Liver (tissue), 9 donors: Measurements from ENCODE around the gene RPLP2. TPM values are rescaled to one million over a fixed set of nuclear protein-coding genes. Genes with fewer than 3 reads are reported as not detected.

ENCODE experiments used
- DNase-seq: peaks from one replicate; pipeline ENCODE4 v3.0.0-alpha.2; 2017; ENCODE audit warnings: low spot score
- H3K27ac ChIP-seq, 2 donors: one replicate each; pipeline ENCODE4 v1.7.0; 2013; ENCODE audit warnings: inconsistent platforms in 2 of 2, low read length in 2 of 2, control low read depth in 1 of 2, low read depth in 1 of 2, mild to moderate bottlenecking in 1 of 2
- H3K27me3 ChIP-seq, 4 donors: one replicate each; pipeline versions ENCODE4 v1.6.1 to v1.7.0; 2013; ENCODE audit warnings: low read length in 3 of 4, inconsistent platforms in 1 of 4, mild to moderate bottlenecking in 1 of 4, moderate library complexity in 1 of 4; ENCODE audit not compliant: control insufficient read depth in 4 of 4, insufficient read depth in 4 of 4
- H3K36me3 ChIP-seq, 4 donors: one replicate each; pipeline versions ENCODE4 v1.6.1 to v1.7.0; 2013; ENCODE audit warnings: low read length in 3 of 4, mild to moderate bottlenecking in 3 of 4, low read depth in 1 of 4, moderate library complexity in 1 of 4; ENCODE audit not compliant: control insufficient read depth in 4 of 4, insufficient read depth in 3 of 4
- H3K4me1 ChIP-seq, 4 donors: one replicate each; pipeline versions ENCODE4 v1.6.1 to v1.7.0; 2013; ENCODE audit warnings: low read length in 3 of 4, mild to moderate bottlenecking in 3 of 4, moderate library complexity in 1 of 4; ENCODE audit not compliant: control insufficient read depth in 4 of 4, insufficient read depth in 4 of 4
- H3K4me3 ChIP-seq, 3 donors: one replicate each; pipeline versions ENCODE4 v1.6.1 to v1.7.0; 2013; ENCODE audit warnings: low read length in 3 of 3, control low read depth in 1 of 3, low read depth in 1 of 3, mild to moderate bottlenecking in 1 of 3
- H3K9ac ChIP-seq, 2 donors: one replicate each; pipeline ENCODE4 v1.7.0; 2013; ENCODE audit warnings: low read length in 2 of 2, mild to moderate bottlenecking in 2 of 2, moderate library complexity in 2 of 2, control low read depth in 1 of 2, low read depth in 1 of 2
- H3K9me3 ChIP-seq, 4 donors: one replicate each; pipeline versions ENCODE4 v1.6.1 to v1.7.0; 2013; ENCODE audit warnings: low read length in 3 of 4; ENCODE audit not compliant: control insufficient read depth in 4 of 4
- ATF3 ChIP-seq: IDR thresholded peaks from 2 replicates; pipeline ENCODE4 v1.6.1; 2016; ENCODE audit warnings: antibody characterized with exemption
- CTCF ChIP-seq: fragments of 150-350 bp; IDR thresholded peaks from 2 replicates; pipeline ENCODE4 v1.5.1; 2017; ENCODE audit warnings: improper control_type of control experiment, low read depth, low read length; ENCODE audit not compliant: missing input control
- EGR1 ChIP-seq, 2 donors: IDR thresholded peaks; 2 replicates each; pipeline ENCODE4 v1.6.1; 2016 to 2018; ENCODE audit warnings: antibody characterized with exemption in 2 of 2, low read depth in 2 of 2
- FOXA1 ChIP-seq: IDR thresholded peaks from 2 replicates; pipeline ENCODE4 v1.6.1; 2016; ENCODE audit warnings: antibody characterized with exemption
- FOXA2 ChIP-seq: IDR thresholded peaks from 2 replicates; pipeline ENCODE4 v1.6.1; 2016; ENCODE audit warnings: antibody characterized with exemption
- GABPA ChIP-seq, 2 donors: IDR thresholded peaks in 1 of 2; conservative IDR thresholded peaks in 1 of 2; 2 replicates each; pipeline ENCODE4 v1.6.1; 2016; ENCODE audit warnings: antibody characterized with exemption in 2 of 2, mild to moderate bottlenecking in 1 of 2, moderate library complexity in 1 of 2
- HNF4A ChIP-seq, 2 donors: conservative IDR thresholded peaks; 2 replicates each; pipeline ENCODE4 v1.6.1; 2016; ENCODE audit warnings: antibody characterized with exemption in 2 of 2, mild to moderate bottlenecking in 2 of 2
- HNF4G ChIP-seq: IDR thresholded peaks from 2 replicates; pipeline ENCODE4 v1.6.1; 2016; ENCODE audit warnings: antibody characterized with exemption
- JUND ChIP-seq, 2 donors: IDR thresholded peaks; 2 replicates each; pipeline ENCODE4 v1.6.1; 2016; ENCODE audit warnings: antibody characterized with exemption in 2 of 2
- NR2F2 ChIP-seq: IDR thresholded peaks from 2 replicates; pipeline ENCODE4 v1.6.1; 2016; ENCODE audit warnings: antibody characterized with exemption
- RAD21 ChIP-seq, 2 donors: IDR thresholded peaks; 2 replicates each; pipeline ENCODE4 v1.6.1; 2016; ENCODE audit warnings: antibody characterized with exemption in 2 of 2, mild to moderate bottlenecking in 2 of 2
- RXRA ChIP-seq, 2 donors: IDR thresholded peaks; 2 replicates each; pipeline ENCODE4 v1.6.1; 2017 to 2018; ENCODE audit warnings: antibody characterized with exemption in 2 of 2, mild to moderate bottlenecking in 1 of 2
- SP1 ChIP-seq: IDR thresholded peaks from 2 replicates; pipeline ENCODE4 v1.6.1; 2018; ENCODE audit warnings: antibody characterized with exemption, mild to moderate bottlenecking
- TAF1 ChIP-seq: conservative IDR thresholded peaks from 2 replicates; pipeline ENCODE4 v1.6.1; 2016; ENCODE audit warnings: antibody characterized with exemption, mild to moderate bottlenecking
- YY1 ChIP-seq: IDR thresholded peaks from 2 replicates; pipeline ENCODE4 v1.6.1; 2016; ENCODE audit warnings: antibody characterized with exemption, mild to moderate bottlenecking
- ZBTB33 ChIP-seq: IDR thresholded peaks from 2 replicates; pipeline ENCODE4 v1.6.1; 2016; ENCODE audit warnings: antibody characterized with exemption
- WGBS: extraction: QIAGEN DNeasy Blood & Tissue Kit; methylation state at CpG from one replicate; pipeline ENCODE4 v1.1.7; 2013; 5-methylcytosine and 5-hydroxymethylcytosine counted together
- polyA plus RNA-seq, 2 donors: library from polyadenylated mRNA; stranded (reverse) in 1 of 2; unstranded in 1 of 2; fragments of 200-250 nt in 1 of 2; fragments of >200 nt in 1 of 2; fragmentation: Nextera tagmentation in 1 of 2; extraction: Ambion mirVana in 1 of 2; gene quantifications; one replicate each; pipeline versions ENCODE4 v1.2.1 to v1.2.3, GENCODE V29; 2013 to 2015
- total RNA-seq, 2 donors: library from RNA; depleted of rRNA; stranded (reverse); fragments of >200 nt; gene quantifications; one replicate each; pipeline ENCODE4 v1.2.3, GENCODE V29; 2014
- TF ChIP-seq, protein P1 (sequence below): IDR thresholded peaks from 2 replicates; pipeline ENCODE4 v1.6.1; 2016; ENCODE audit warnings: antibody characterized with exemption, mild to moderate bottlenecking
- TF ChIP-seq, protein P2 (sequence below): IDR thresholded peaks from 2 replicates; pipeline ENCODE4 v1.6.1; 2016; ENCODE audit warnings: antibody characterized with exemption
- donor health status: healthy.
- donor health status: healthy.
- donor health status: healthy.
- donor health status: healthy.
- donor health status: healthy.

RPLP2 gene
- total and polyA plus RNA-seq, 4 donors: 59.8 to 476 (median 285) TPM

- no peak overlapping the region for H3K4me3 ChIP-seq
- DNase-seq: no peak
- H3K27me3 ChIP-seq: no peaks in the 10 kb centered on the region
- H3K9ac ChIP-seq: no peak overlapping the region
- no peak overlapping the region for H3K27ac ChIP-seq
- no peaks in the 10 kb centered on the region for H3K9me3 ChIP-seq
- 84% methylated on average over 11 of the region's 11 CpGs for WGBS
- H3K4me1 ChIP-seq: peaks cover 4 to 27% (median 18%) of the 10 kb centered on the region in 4 donors
- peaks cover 3 to 23% (median 18%) of the 10 kb centered on the region in 4 donors for H3K36me3 ChIP-seq
- TF ChIP-seq, protein P1, sequence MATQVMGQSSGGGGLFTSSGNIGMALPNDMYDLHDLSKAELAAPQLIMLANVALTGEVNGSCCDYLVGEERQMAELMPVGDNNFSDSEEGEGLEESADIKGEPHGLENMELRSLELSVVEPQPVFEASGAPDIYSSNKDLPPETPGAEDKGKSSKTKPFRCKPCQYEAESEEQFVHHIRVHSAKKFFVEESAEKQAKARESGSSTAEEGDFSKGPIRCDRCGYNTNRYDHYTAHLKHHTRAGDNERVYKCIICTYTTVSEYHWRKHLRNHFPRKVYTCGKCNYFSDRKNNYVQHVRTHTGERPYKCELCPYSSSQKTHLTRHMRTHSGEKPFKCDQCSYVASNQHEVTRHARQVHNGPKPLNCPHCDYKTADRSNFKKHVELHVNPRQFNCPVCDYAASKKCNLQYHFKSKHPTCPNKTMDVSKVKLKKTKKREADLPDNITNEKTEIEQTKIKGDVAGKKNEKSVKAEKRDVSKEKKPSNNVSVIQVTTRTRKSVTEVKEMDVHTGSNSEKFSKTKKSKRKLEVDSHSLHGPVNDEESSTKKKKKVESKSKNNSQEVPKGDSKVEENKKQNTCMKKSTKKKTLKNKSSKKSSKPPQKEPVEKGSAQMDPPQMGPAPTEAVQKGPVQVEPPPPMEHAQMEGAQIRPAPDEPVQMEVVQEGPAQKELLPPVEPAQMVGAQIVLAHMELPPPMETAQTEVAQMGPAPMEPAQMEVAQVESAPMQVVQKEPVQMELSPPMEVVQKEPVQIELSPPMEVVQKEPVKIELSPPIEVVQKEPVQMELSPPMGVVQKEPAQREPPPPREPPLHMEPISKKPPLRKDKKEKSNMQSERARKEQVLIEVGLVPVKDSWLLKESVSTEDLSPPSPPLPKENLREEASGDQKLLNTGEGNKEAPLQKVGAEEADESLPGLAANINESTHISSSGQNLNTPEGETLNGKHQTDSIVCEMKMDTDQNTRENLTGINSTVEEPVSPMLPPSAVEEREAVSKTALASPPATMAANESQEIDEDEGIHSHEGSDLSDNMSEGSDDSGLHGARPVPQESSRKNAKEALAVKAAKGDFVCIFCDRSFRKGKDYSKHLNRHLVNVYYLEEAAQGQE: no peak
- TF ChIP-seq GABPA (IDR thresholded peaks at IDR 0.05 in 1 of 2, conservative IDR thresholded peaks at IDR 0.05 in 1 of 2): no peak
- TF ChIP-seq RAD21 (IDR thresholded peaks at IDR 0.05): no peak
- TF ChIP-seq FOXA2: no peak
- no peak for TF ChIP-seq NR2F2
- TF ChIP-seq, protein P2, sequence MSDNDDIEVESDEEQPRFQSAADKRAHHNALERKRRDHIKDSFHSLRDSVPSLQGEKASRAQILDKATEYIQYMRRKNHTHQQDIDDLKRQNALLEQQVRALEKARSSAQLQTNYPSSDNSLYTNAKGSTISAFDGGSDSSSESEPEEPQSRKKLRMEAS: no peak
- TF ChIP-seq TAF1: no peak
- TF ChIP-seq HNF4A (conservative IDR thresholded peaks at IDR 0.05): no peak
- no peak for TF ChIP-seq ZBTB33
- TF ChIP-seq EGR1 (IDR thresholded peaks at IDR 0.05; ENCODE audit: low read depth in 2 of 2): no peak
- no peak for TF ChIP-seq ATF3
- no peak for TF ChIP-seq CTCF
- TF ChIP-seq SP1: no peak
- no peak for TF ChIP-seq RXRA (IDR thresholded peaks at IDR 0.05)
- TF ChIP-seq JUND (IDR thresholded peaks at IDR 0.05): no peak
- TF ChIP-seq YY1: no peak
- TF ChIP-seq FOXA1: no peak
- no peak for TF ChIP-seq HNF4G
Measured at GRCh38 chr11:816433-816779, 6.6 kb downstream of the RPLP2 start.
